Neural cell (in vitro differentiated cells): ENCODE results near the gene GALNT15. TPM values are rescaled to one million over a fixed set of nuclear protein-coding genes. Genes with fewer than 3 reads are reported as not detected.

Experiments used
- H2AFZ ChIP-seq: fragments of 200-600, 300-800 bp; sonication (generic), shearing (Covaris generic); 2 replicates; pipeline ENCODE4 v1.6.0; 2014; ENCODE audit warnings: low read depth, mild to moderate bottlenecking, antibody characterized with exemption, low read length, moderate library complexity
- H3F3A ChIP-seq: fragments of 200-600 bp; shearing (Covaris generic); 2 replicates; pipeline ENCODE4 v1.6.1; 2016; ENCODE audit warnings: mild to moderate bottlenecking, moderate library complexity, mixed read lengths, antibody characterized with exemption, low read length; ENCODE audit not compliant: insufficient read depth, poor library complexity, severe bottlenecking
- H3K27ac ChIP-seq: fragments of 200-600, 300-800 bp; sonication (generic), shearing (Covaris generic); 2 replicates; pipeline ENCODE4 v1.5.1; 2014; ENCODE audit warnings: mild to moderate bottlenecking, low read length, moderate library complexity
- H3K27me3 ChIP-seq: fragments of 300-800, 200-600 bp; sonication (generic), shearing (Covaris generic); 2 replicates; pipeline ENCODE4 v1.6.0; 2014; ENCODE audit warnings: mild to moderate bottlenecking, low read depth, low read length, moderate library complexity; ENCODE audit not compliant: insufficient read depth
- H3K36me3 ChIP-seq: fragments of 300-800, 200-600 bp; sonication (generic), shearing (Covaris generic); 2 replicates; pipeline ENCODE4 v1.5.1; 2014; ENCODE audit warnings: mild to moderate bottlenecking, antibody characterized with exemption, low read length, moderate library complexity; ENCODE audit not compliant: insufficient read depth
- H3K4me2 ChIP-seq: fragments of 300-800, 200-600 bp; sonication (generic), shearing (Covaris generic); 2 replicates; pipeline ENCODE4 v1.6.0; 2014; ENCODE audit warnings: mild to moderate bottlenecking, low read length
- H3K4me3 ChIP-seq: fragments of 300-800, 200-600 bp; sonication (generic), shearing (Covaris generic); 2 replicates; pipeline ENCODE4 v1.5.1; 2014; ENCODE audit warnings: mild to moderate bottlenecking, low read length, moderate library complexity
- H3K79me2 ChIP-seq: fragments of 200-600 bp; shearing (Covaris generic); replicated peaks from 2 replicates; pipeline ENCODE4 v1.6.0; 2014; ENCODE audit warnings: mild to moderate bottlenecking, low read length, moderate library complexity; ENCODE audit not compliant: insufficient read depth
- H3K9ac ChIP-seq: fragments of 300-800, 200-600 bp; sonication (generic), shearing (Covaris generic); 2 replicates; pipeline ENCODE4 v1.6.1; 2016; ENCODE audit warnings: mild to moderate bottlenecking, low read length, mixed read lengths
- H3K9me2 ChIP-seq: fragments of 200-600 bp; shearing (Covaris generic); 2 replicates; pipeline ENCODE4 v1.6.1; 2016; ENCODE audit warnings: mild to moderate bottlenecking, low read length, mixed read lengths; ENCODE audit not compliant: insufficient read depth
- H3K9me3 ChIP-seq: fragments of 200-600, 300-800 bp; sonication (generic), shearing (Covaris generic); 2 replicates; pipeline ENCODE4 v1.6.1; 2016; ENCODE audit warnings: mild to moderate bottlenecking, mixed run types, low read length, moderate library complexity, mixed read lengths
- H4K20me1 ChIP-seq: fragments of 200-600 bp; shearing (Covaris generic); 2 replicates; pipeline ENCODE4 v1.6.1; 2016; ENCODE audit warnings: mild to moderate bottlenecking, mixed run types; ENCODE audit not compliant: insufficient read depth
- CTCF ChIP-seq: fragments of 450-650 bp; IDR thresholded peaks from 2 replicates; pipeline ENCODE4 v1.5.1; 2014; ENCODE audit warnings: antibody characterized with exemption, mild to moderate bottlenecking, moderate library complexity; ENCODE audit not compliant: poor library complexity, severe bottlenecking
- EP300 ChIP-seq: fragments of 450-650 bp; conservative IDR thresholded peaks from 2 replicates; pipeline ENCODE4 v1.6.1; 2014; ENCODE audit warnings: antibody characterized with exemption, mild to moderate bottlenecking, moderate library complexity; ENCODE audit not compliant: poor library complexity, severe bottlenecking
- EZH2 ChIP-seq: fragments of 200-600, 300-800 bp; shearing (Covaris generic), sonication (generic); IDR thresholded peaks from 2 replicates; pipeline ENCODE4 v1.6.1; 2014; ENCODE audit warnings: antibody characterized with exemption, low read length, borderline replicate concordance, mild to moderate bottlenecking; ENCODE audit not compliant: insufficient read depth, poor library complexity, severe bottlenecking
- MXI1 ChIP-seq: fragments of 450-650 bp; conservative IDR thresholded peaks from 2 replicates; pipeline ENCODE4 v1.6.1; 2014; ENCODE audit warnings: antibody characterized with exemption, mild to moderate bottlenecking; ENCODE audit not compliant: poor library complexity, severe bottlenecking
- POLR2AphosphoS5 ChIP-seq: IDR thresholded peaks from 2 replicates; pipeline ENCODE4 v1.6.1; 2012
- RAD21 ChIP-seq: fragments of 450-650 bp; conservative IDR thresholded peaks from 2 replicates; pipeline ENCODE4 v1.6.1; 2014; ENCODE audit warnings: antibody characterized with exemption, mild to moderate bottlenecking, moderate library complexity
- REST ChIP-seq: IDR thresholded peaks from 2 replicates; pipeline ENCODE4 v1.6.1; 2012; ENCODE audit warnings: borderline replicate concordance
- SMC3 ChIP-seq: fragments of 450-650 bp; conservative IDR thresholded peaks from 2 replicates; pipeline ENCODE4 v1.6.1; 2014; ENCODE audit warnings: antibody characterized with exemption, mild to moderate bottlenecking, moderate library complexity; ENCODE audit not compliant: poor library complexity
- TAF1 ChIP-seq: IDR thresholded peaks from 2 replicates; pipeline ENCODE4 v1.6.1; 2012; ENCODE audit warnings: low read depth
- polyA plus RNA-seq: library from polyadenylated mRNA; depleted of rRNA; stranded (reverse); fragments of >200 nt; gene quantifications from 2 replicates; pipeline ENCODE4 v1.2.3, GENCODE V29; 2014

Gene GALNT15
- polyA plus RNA-seq, 1 donor from 2014 or later = 1.5 TPM

- H2AFZ ChIP-seq = no peak overlapping the region
- H3K4me2 ChIP-seq = no peak overlapping the region
- TF ChIP-seq EZH2 (no peak), REST (no peak), CTCF (no peak), MXI1 (no peak), TAF1 (no peak), SMC3 (no peak), RAD21 (no peak), POLR2AphosphoS5 (no peak), EP300 (no peak)
- H4K20me1 ChIP-seq = no peaks in the 10 kb centered on the region
- H3K4me3 ChIP-seq = no peak overlapping the region
- H3F3A ChIP-seq = no peaks in the 10 kb centered on the region
- H3K79me2 ChIP-seq = no peaks in the 10 kb centered on the region
- H3K27me3 ChIP-seq = no peaks in the 10 kb centered on the region
- H3K9me3 ChIP-seq = no peaks in the 10 kb centered on the region
- H3K27ac ChIP-seq = no peak overlapping the region
- H3K36me3 ChIP-seq = no peaks in the 10 kb centered on the region
- no peaks in the 10 kb centered on the region for H3K9me2 ChIP-seq
- no peak overlapping the region for H3K9ac ChIP-seq
Measured at GRCh38 chr3:16252243-16252978, 77.9 kb downstream of the GALNT15 start.

- Histone ChIP-seq H3K27ac (no peak overlapping the region), H3K4me2 (no peak overlapping the region), H3K9me2 (no peaks in the 10 kb centered on the region), H3K9me3 (no peaks in the 10 kb centered on the region), H3K27me3 (no peaks in the 10 kb centered on the region), H2AFZ (no peak overlapping the region), H3K79me2 (no peaks in the 10 kb centered on the region), H3K36me3 (no peaks in the 10 kb centered on the region), H3F3A (no peaks in the 10 kb centered on the region), H3K4me3 (no peak overlapping the region), H3K9ac (no peak overlapping the region), H4K20me1 (no peaks in the 10 kb centered on the region)
- TF ChIP-seq MXI1 (no peak), EZH2 (no peak), EP300 (no peak), CTCF (no peak), TAF1 (no peak), REST (no peak), POLR2AphosphoS5 (no peak), RAD21 (no peak), SMC3 (no peak)
Measured at GRCh38 chr3:16252988-16253387, 78.5 kb downstream of the GALNT15 start.
